T follicular helper cell (primary cell): ENCODE data around the gene INO80.

Experiments
- DNase-seq: peaks from one replicate; pipeline ENCODE4 v3.0.0-alpha.2; 2020; ENCODE audit warnings: low read depth

INO80 gene

DNA sequence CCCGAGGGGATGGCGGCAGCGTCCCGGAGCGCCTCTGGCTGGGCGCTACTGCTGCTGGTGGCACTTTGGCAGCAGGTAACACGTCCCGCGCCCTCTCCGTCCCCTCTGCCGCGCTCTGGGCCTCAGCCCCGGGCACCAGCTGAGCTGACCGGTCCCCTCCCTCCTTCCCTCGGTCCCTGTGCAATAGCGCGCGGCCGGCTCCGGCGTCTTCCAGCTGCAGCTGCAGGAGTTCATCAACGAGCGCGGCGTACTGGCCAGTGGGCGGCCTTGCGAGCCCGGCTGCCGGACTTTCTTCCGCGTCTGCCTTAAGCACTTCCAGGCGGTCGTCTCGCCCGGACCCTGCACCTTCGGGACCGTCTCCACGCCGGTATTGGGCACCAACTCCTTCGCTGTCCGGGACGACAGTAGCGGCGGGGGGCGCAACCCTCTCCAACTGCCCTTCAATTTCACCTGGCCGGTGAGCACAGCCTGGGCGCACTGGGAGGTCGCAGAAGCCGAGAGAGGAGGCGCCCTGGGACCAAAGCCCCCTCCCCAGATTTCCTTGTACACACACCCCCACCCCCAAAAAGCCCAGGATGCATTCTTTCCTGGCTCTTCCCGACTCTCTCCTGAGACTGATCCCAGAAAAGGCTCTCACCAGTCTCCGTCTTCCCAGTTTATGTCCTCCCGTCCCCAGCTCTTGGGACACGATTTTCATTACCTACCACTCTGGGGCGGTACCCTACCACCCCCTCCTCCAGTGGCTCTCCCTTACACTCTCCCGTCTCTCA is 186.2 kb downstream of the INO80 start:
- no peak for DNase-seq
